ENCODE results near the gene METTL14.

GRCh38 chr4:118758293-118758692 lies 73.1 kb downstream of the METTL14 start:
- TF ChIP-seq, protein P1, sequence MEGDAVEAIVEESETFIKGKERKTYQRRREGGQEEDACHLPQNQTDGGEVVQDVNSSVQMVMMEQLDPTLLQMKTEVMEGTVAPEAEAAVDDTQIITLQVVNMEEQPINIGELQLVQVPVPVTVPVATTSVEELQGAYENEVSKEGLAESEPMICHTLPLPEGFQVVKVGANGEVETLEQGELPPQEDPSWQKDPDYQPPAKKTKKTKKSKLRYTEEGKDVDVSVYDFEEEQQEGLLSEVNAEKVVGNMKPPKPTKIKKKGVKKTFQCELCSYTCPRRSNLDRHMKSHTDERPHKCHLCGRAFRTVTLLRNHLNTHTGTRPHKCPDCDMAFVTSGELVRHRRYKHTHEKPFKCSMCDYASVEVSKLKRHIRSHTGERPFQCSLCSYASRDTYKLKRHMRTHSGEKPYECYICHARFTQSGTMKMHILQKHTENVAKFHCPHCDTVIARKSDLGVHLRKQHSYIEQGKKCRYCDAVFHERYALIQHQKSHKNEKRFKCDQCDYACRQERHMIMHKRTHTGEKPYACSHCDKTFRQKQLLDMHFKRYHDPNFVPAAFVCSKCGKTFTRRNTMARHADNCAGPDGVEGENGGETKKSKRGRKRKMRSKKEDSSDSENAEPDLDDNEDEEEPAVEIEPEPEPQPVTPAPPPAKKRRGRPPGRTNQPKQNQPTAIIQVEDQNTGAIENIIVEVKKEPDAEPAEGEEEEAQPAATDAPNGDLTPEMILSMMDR (IDR thresholded peaks at IDR 0.05): no peak
- no peak for TF ChIP-seq ZFX (IDR thresholded peaks at IDR 0.05; ENCODE audit: borderline replicate concordance)
